GM21825 (cell line): ENCODE measurements around the gene MARCOL.
"Not testable (repeated sequence)": the region's sequence is repeated elsewhere in the genome, so short reads cannot be mapped to it uniquely, and the experiment has no call there.

Experiments
- ATAC-seq: cut with Tn5 transposase; IDR thresholded peaks from one replicate; pipeline ENCODE4 v1.9.1; 2021; ENCODE audit warnings: mild to moderate bottlenecking, moderate library complexity; ENCODE audit not compliant: unreplicated experiment

Gene MARCOL

DNA sequence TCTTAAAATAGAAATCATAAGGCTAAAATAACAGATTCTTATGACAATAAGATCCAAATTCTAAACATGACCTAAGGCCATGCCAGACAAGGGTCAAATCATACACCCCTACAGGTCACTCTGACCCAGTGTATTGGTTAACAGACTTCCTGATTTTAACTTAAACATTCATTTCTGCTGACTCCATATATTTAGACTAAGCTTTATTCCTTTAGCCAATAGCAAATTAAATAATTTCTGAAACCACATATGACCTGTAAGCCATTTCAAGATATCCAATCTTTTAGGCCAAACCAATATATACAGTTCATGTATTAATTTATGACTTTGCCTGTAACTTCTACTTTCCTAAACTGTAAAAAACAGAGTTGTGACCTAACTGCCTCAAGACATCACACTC lies 22.9 kb downstream of the MARCOL start:
- ATAC-seq = no peak

DNA sequence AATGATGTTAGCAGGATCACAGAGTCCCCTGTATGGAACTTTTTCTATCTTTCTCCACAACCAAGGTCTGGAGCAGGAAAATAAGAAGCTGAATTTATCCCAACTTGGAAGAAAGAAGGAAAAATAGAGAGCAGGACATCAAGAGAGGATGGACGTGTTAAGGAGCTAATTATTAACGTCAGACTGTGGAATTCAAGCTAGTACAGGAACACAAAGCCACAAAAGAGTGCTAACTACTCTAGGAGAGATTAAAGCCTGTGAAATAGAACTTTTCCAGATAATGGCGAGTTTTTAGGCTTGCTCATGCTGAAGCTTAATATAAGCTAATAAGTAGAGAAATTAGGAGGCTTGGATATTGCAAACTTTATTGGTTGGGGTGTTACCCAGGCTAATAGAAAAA lies 29.6 kb downstream of the MARCOL start:
- ATAC-seq = no peak

DNA sequence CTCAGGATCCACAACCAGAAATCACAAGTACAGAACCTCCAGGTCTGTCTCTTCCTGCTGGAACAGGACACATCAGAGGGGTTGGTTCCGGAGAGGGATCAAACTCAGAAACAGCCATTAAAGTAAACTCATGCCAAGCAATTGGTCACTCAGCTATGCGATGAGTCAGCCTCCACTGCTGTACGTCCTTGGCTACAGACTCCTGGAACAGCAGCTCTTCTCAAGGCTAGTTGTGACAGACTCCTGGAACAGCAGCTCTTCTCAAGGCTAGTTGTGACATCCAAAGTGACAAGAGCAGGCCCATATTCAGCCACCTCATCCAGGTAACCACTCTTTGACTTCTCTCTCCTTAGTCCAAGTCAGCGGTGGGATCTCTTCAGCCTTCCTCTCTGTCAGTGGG lies 30.2 kb downstream of the MARCOL start, which contains the start of gene SPINK13:
TSS of gene SPINK13 (plus strand) at position 229 of the 400 bp plus-strand sequence. CDS start 1,279 bp downstream, outside the sequence.
- ATAC-seq = no peak

DNA sequence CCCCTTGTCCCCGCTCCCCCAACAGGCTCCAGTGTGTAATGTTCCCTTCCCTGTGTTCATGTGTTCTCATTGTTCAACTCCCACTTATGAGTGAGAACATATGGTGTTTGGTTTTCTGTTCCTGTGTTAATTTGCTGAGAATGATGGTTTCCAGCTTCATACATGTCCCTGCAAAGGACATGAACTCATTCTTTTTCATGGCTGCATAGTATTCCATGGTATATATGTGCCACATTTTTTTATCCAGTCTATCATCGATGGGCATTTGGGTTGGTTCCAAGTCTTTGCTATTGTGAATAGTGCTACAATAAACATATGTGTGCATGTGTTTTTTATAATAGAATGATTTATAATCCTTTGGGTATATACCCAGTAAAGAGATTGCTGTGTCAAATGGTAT lies 36.8 kb downstream of the MARCOL start:
- ATAC-seq = not testable (repeated sequence)

DNA sequence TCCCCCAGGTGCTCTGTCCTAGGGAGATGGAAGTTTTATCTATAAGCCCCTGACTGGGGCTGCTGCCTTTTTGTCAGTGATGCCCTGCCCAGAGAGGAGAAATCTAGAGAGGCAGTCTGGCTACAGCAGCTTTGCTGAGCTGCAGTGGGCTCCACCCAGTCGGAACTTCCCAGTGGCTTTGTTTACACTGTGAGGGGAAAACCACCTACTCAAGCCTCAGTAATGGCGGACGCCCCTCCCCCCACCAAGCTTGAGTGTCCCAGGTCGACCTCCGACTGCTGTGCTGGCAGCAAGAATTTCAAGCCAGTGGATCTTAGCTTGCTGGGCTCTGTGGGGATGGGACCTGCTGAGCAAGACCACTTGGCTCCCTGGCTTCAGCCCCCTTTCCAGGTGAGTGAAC lies 42.6 kb downstream of the MARCOL start:
- not testable (repeated sequence) for ATAC-seq

DNA sequence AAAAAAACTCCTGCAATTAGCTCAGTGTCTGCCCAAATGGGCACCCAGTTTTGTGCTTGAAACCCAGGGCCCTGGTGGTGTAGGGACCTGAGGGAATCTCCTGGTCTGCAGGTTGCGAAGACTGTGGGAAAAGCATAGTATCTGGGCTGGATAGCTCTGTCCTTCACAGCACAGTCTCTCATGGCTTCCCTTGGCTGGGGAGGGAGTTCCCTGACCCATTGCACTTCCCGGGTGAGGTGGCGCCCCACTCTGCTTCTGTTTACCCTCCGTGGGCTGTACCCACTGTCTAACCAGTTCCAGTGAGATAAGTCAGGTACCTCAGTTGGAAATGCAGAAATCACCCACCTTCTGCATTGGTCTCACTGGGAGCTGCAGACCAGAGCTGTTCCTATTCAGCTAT lies 43.0 kb downstream of the MARCOL start:
- ATAC-seq = not testable (repeated sequence)

DNA sequence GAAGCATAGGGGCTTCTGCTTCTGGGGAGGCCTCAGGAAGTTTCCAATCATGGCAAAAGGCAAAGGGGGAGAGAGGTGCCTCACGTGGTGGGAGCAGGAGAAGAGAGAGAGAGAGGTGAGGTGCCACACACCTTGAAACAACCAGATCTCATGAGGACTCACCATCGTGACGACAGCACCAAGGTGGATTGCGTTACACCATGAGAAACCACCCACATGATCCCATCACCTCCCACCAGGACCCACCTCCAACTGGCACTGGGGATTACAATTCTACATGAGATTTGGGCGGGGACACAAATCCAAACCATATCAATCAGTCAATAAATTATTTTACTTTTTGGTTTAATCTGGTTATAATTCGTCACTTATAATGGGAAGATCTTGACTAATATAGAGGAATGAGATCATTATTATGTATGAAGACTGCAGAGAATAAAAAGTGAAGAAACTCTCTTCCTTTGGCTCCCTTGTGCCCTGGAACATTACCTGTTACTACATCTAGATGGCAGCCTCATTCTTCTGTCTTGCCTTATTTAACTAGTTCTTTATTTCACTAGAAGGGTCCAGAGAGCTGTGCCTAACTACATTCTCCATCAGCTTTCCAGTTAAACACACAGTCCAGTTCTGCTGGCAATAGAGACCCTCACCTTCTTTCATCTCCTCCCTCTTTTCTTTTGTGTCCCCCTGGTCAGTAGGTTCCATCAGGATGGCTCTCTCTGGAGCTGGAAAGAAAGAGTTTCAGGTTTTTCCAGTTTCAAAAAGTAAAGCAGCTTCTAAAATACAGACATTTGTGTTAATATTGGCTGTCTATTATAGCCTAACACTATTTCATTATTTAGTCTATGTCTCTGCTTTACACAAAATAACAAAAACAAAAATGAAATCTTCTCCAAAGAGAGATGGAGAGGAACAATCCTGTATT lies 52.2 kb downstream of the MARCOL start:
- no peak for ATAC-seq
